Endothelial cell of umbilical vein (primary cell): Measurements from ENCODE around the gene PRRC2C. TPM values are rescaled to one million over a fixed set of nuclear protein-coding genes. Genes with fewer than 3 reads are reported as not detected.

Experiments used
- BruUV-seq: library from RNA; stranded (reverse); fragments of 400-500 nt; replicated peaks from 2 replicates; lab custom pipeline; 2021; lab: Mats Ljungman, UMichigan
- CTCF ChIA-PET: fragments of 300-600, 350-600 bp; sonication (Branson Sonifier 250); formaldehyde crosslinking; loops from one replicate; lab custom pipeline; 2021; ENCODE audit warnings: antibody characterized with exemption, inconsistent platforms; lab: Charles Lee
- POLR2A ChIA-PET: fragments of 300-600, 350-600 bp; sonication (Branson Sonifier 250); formaldehyde crosslinking; loops from one replicate; lab custom pipeline; 2021; ENCODE audit warnings: antibody characterized with exemption, inconsistent platforms; lab: Charles Lee
- DNase-seq: peaks from one replicate; pipeline ENCODE4 v3.0.0-alpha.2; 2011; ENCODE audit warnings: low read depth, low spot score
- FAIRE-seq: peaks from 2 replicates; lab custom pipeline; 2011; peaks lifted over from hg19 to GRCh38; lab: Jason Lieb, UNC
- H2AFZ ChIP-seq: 2 replicates; pipeline ENCODE4 v1.6.0; 2012; ENCODE audit warnings: low read depth, low read length, control low read depth, inconsistent platforms
- H3K27ac ChIP-seq: 2 replicates; pipeline ENCODE4 v1.5.1; 2011; ENCODE audit warnings: low read depth, mild to moderate bottlenecking, control low read depth, low read length, moderate library complexity; ENCODE audit not compliant: insufficient read depth
- H3K27me3 ChIP-seq, 2 experiments: 2 replicates each; pipeline versions ENCODE4 v1.6.0 to v1.6.1; 2011; ENCODE audit warnings: low read length in 2 of 2, mixed read lengths in 1 of 2; ENCODE audit not compliant: control insufficient read depth in 2 of 2, insufficient read depth in 2 of 2
- H3K36me3 ChIP-seq, 2 experiments: 2 replicates in 1 of 2; 3 replicates in 1 of 2; pipeline ENCODE4 v1.5.1; 2011; ENCODE audit warnings: low read length in 2 of 2, mild to moderate bottlenecking in 1 of 2, moderate library complexity in 1 of 2; ENCODE audit not compliant: control insufficient read depth in 2 of 2, insufficient read depth in 2 of 2; ENCODE audit errors: extremely low read depth in 1 of 2
- H3K4me1 ChIP-seq: 3 replicates; pipeline ENCODE4 v1.5.1; 2011; ENCODE audit warnings: mild to moderate bottlenecking, low read length; ENCODE audit not compliant: control insufficient read depth, insufficient read depth; ENCODE audit errors: extremely low read depth
- H3K4me2 ChIP-seq: 2 replicates; pipeline ENCODE4 v1.6.1; 2011; ENCODE audit warnings: low read length, control low read depth, mixed read lengths; ENCODE audit not compliant: insufficient read depth
- H3K4me3 ChIP-seq, 3 experiments: fragments of 200-600 bp in 1 of 3; sonication (generic), shearing (Covaris generic) in 1 of 3; replicated peaks in 1 of 3; 2 replicates each; pipeline ENCODE4 v1.5.1; 2011 to 2016; ENCODE audit warnings: control low read depth in 3 of 3, low read length in 3 of 3, mild to moderate bottlenecking in 2 of 3, inconsistent platforms in 1 of 3, low read depth in 1 of 3, moderate library complexity in 1 of 3; ENCODE audit not compliant: insufficient read depth in 1 of 3
- H3K79me2 ChIP-seq: 2 replicates; pipeline ENCODE4 v1.6.0; 2012; ENCODE audit warnings: low read length, inconsistent platforms; ENCODE audit not compliant: control insufficient read depth, insufficient read depth
- H3K9ac ChIP-seq: replicated peaks from 2 replicates; pipeline ENCODE3; 2011; ENCODE audit warnings: low read length, control low read depth; ENCODE audit not compliant: insufficient read depth; ENCODE audit errors: extremely low read depth
- H3K9me1 ChIP-seq: replicated peaks from 3 replicates; pipeline ENCODE4 v1.6.0; 2011; ENCODE audit warnings: mild to moderate bottlenecking, low read length; ENCODE audit not compliant: control insufficient read depth, insufficient read depth; ENCODE audit errors: extremely low read depth
- H3K9me3 ChIP-seq: replicated peaks from 2 replicates; pipeline ENCODE4 v1.5.1; 2012; ENCODE audit warnings: low read length, inconsistent platforms; ENCODE audit not compliant: control insufficient read depth, insufficient read depth
- H4K20me1 ChIP-seq: replicated peaks from 2 replicates; pipeline ENCODE3; 2011; ENCODE audit warnings: mild to moderate bottlenecking, low read length; ENCODE audit not compliant: control insufficient read depth, insufficient read depth; ENCODE audit errors: extremely low read depth
- EZH2 ChIP-seq: IDR thresholded peaks from 2 replicates; pipeline ENCODE4 v1.6.1; 2012; ENCODE audit warnings: borderline replicate concordance, low read depth, mild to moderate bottlenecking, moderate library complexity, low read length, inconsistent platforms; ENCODE audit not compliant: severe bottlenecking
- FOS ChIP-seq: IDR thresholded peaks from 2 replicates; pipeline ENCODE4 v1.6.1; 2011; ENCODE audit warnings: mild to moderate bottlenecking, low read length, moderate library complexity, borderline replicate concordance; ENCODE audit not compliant: insufficient read depth
- JUN ChIP-seq: IDR thresholded peaks from 2 replicates; pipeline ENCODE4 v1.6.1; 2011; ENCODE audit warnings: borderline replicate concordance, low read depth; ENCODE audit not compliant: insufficient read length, insufficient read depth
- MYC ChIP-seq: IDR thresholded peaks from one replicate; pipeline ENCODE4 v1.6.1; 2011; ENCODE audit warnings: mild to moderate bottlenecking, low read depth, low read length
- POLR2A ChIP-seq: IDR thresholded peaks from 2 replicates; pipeline ENCODE4 v1.6.1; 2012; ENCODE audit warnings: low read depth, mild to moderate bottlenecking, control low read depth, low read length
- POLR2AphosphoS5 ChIP-seq: IDR thresholded peaks from 2 replicates; pipeline ENCODE4 v1.6.1; 2012; ENCODE audit warnings: low read depth, mild to moderate bottlenecking, control low read depth, low read length, moderate library complexity; ENCODE audit not compliant: insufficient read depth
- dilution Hi-C: fragments of 300-500 bp; cut with MboI; formaldehyde crosslinking; loops from one replicate; pipeline ENCODE4 v1.15.0; 2019; ENCODE audit warnings: low sequenced_read_pairs; ENCODE audit not compliant: extremely low pct_ligation_motif_present
- intact Hi-C: fragments of 100-400 bp; cut with micrococcal nuclease; formaldehyde crosslinking; loops from one replicate; pipeline ENCODE4 v1.10.0; 2022
- polyA plus RNA-seq, 4 experiments: library from polyadenylated mRNA; depleted of rRNA in 3 of 4; stranded (reverse) in 3 of 4; unstranded in 1 of 4; fragments of >200 nt; gene quantifications; 2 replicates each; pipeline versions ENCODE4 v1.2.1 to v1.2.3, GENCODE V29; 2011 to 2012; ENCODE audit warnings: missing spikeins in 1 of 4
- total RNA-seq: library from RNA; stranded (reverse); gene quantifications from 2 replicates; pipeline ENCODE4 v1.2.3, GENCODE V29; 2021
- TF ChIP-seq, protein P1 (sequence below): IDR thresholded peaks from 2 replicates; pipeline ENCODE4 v1.6.1; 2011; ENCODE audit not compliant: insufficient read depth, insufficient read length
- TF ChIP-seq, protein P2 (sequence below), 2 donors: IDR thresholded peaks; 1 replicate in 1 of 2; 2 replicates in 1 of 2; pipeline ENCODE4 v1.5.1; 2011; ENCODE audit warnings: low read length in 2 of 2, mild to moderate bottlenecking in 2 of 2, moderate library complexity in 2 of 2, control low read depth in 1 of 2, inconsistent platforms in 1 of 2, low read depth in 1 of 2; ENCODE audit not compliant: insufficient read depth in 1 of 2; ENCODE audit errors: extremely low read depth in 1 of 2

The PRRC2C gene
- total and polyA plus RNA-seq, 2 donors (not counting 3 experiments of a cell fraction or from before 2014, with no cell fraction given) = 65.7 to 199 TPM

DNA sequence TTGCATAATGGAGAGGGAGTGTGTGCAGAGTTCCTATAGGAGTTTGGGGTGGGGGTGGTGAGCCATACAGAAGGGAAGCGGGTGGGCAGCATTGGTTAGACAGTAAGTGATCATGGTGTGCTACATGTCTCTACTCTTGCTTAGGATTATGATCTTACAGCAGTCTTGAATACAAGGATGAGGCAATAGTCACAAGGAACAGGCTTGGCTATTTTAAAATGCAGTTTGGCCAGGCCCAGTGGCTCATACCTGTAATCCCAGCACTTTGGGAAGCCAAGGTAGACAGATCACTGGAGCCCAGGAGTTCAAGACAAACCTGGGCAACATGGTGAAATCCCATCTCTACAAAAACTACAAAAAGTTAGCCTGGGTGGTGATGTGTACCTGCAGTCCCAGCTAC, 154.9 kb downstream of the PRRC2C start:
- dilution Hi-C loops (loop anchor here (25.0 kb wide), 1 partner anchor 347 kb away; no protein-coding TSS in a partner anchor), intact Hi-C loops (no loop called here)
- DNase-seq (no peak), FAIRE-seq (no peak)
- POLR2A ChIA-PET = no interaction called here
- CTCF ChIA-PET = interaction anchor here (1.0 kb wide), 1 partner anchor 15 kb away, joined by 4 read pairs; no protein-coding TSS in a partner anchor
- Histone ChIP-seq H3K4me2 (no peak overlapping the region), H3K27ac (no peak overlapping the region), H3K9ac (no peak overlapping the region), H3K36me3 (no peaks in the 10 kb centered on the region), H3K4me3 (no peak overlapping the region), H3K79me2 (no peaks in the 10 kb centered on the region), H3K9me3 (no peaks in the 10 kb centered on the region), H3K4me1 (no peaks in the 10 kb centered on the region), H3K27me3 (peaks cover 0 to 2% of the 10 kb centered on the region in 2 experiments), H2AFZ (no peak overlapping the region), H3K9me1 (no peaks in the 10 kb centered on the region), H4K20me1 (no peaks in the 10 kb centered on the region)
- no TSS peak for BruUV-seq
- TF ChIP-seq POLR2AphosphoS5 = no peak
- TF ChIP-seq POLR2A = no peak
- no peak for TF ChIP-seq EZH2
- TF ChIP-seq MYC = no peak
- no peak for TF ChIP-seq JUN

DNA sequence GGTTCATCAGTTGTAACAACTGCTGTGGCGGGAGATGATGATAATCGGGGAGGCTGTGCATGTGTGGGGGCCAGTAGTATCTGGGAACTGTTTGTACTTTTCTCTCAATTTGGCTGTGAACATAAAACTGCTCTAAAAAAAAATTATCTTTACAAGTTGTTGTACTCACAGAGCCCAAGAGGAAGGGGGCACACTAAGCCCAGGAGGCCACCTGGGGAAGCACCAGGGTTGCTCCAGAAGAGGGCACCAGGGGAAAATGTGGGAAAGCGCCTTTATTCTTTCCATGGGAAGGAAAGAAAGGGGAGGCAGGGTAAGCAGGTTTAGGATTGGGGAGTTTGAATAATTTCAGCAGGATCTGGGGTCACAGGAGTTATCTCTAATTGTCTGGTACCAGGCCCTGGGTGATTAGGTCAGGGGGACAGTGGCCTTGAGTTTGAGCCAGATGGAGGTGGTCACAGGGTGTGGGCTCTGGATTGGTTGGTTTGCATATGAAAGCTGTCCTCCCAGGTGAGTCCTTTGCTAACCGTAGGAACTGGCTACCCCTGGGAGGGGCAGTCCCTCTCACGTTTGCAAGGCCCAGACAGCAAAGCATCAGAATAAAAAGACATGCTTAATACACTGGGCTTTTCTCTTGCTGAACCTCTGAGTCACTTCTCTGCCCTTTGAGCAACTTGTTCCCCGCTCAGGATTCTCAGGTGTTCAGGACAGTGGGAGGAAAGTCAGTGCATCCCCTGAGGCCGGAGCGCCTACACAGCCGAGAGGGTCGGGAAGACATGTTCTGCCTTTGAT, 155.9 kb downstream of the PRRC2C start:
- no peak for FAIRE-seq
- Histone ChIP-seq H4K20me1 (no peaks in the 10 kb centered on the region), H3K4me1 (no peaks in the 10 kb centered on the region), H2AFZ (no peak overlapping the region), H3K27me3 (peaks cover 0 to 2% of the 10 kb centered on the region in 2 experiments), H3K9ac (no peak overlapping the region), H3K4me2 (no peak overlapping the region), H3K36me3 (no peaks in the 10 kb centered on the region), H3K4me3 (no peak overlapping the region), H3K79me2 (no peaks in the 10 kb centered on the region), H3K27ac (no peak overlapping the region), H3K9me3 (no peaks in the 10 kb centered on the region), H3K9me1 (no peaks in the 10 kb centered on the region)
- no peak for DNase-seq
- BruUV-seq = no TSS peak
- intact Hi-C loops (no loop called here), dilution Hi-C loops (loop anchor here (25.0 kb wide), 1 partner anchor 346 kb away; no protein-coding TSS in a partner anchor)
- ChIA-PET POLR2A (no interaction called here), CTCF (interaction anchor here (0.8 to 6.9 kb wide), 4 partner anchors 14 to 343 kb away, joined by 3 to 200 read pairs (median 97); no protein-coding TSS in a partner anchor)
- TF ChIP-seq, protein P1, sequence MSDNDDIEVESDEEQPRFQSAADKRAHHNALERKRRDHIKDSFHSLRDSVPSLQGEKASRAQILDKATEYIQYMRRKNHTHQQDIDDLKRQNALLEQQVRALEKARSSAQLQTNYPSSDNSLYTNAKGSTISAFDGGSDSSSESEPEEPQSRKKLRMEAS = no peak
- TF ChIP-seq FOS = no peak
- TF ChIP-seq JUN = no peak
- TF ChIP-seq, protein P2, sequence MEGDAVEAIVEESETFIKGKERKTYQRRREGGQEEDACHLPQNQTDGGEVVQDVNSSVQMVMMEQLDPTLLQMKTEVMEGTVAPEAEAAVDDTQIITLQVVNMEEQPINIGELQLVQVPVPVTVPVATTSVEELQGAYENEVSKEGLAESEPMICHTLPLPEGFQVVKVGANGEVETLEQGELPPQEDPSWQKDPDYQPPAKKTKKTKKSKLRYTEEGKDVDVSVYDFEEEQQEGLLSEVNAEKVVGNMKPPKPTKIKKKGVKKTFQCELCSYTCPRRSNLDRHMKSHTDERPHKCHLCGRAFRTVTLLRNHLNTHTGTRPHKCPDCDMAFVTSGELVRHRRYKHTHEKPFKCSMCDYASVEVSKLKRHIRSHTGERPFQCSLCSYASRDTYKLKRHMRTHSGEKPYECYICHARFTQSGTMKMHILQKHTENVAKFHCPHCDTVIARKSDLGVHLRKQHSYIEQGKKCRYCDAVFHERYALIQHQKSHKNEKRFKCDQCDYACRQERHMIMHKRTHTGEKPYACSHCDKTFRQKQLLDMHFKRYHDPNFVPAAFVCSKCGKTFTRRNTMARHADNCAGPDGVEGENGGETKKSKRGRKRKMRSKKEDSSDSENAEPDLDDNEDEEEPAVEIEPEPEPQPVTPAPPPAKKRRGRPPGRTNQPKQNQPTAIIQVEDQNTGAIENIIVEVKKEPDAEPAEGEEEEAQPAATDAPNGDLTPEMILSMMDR (IDR thresholded peaks at IDR 0.05; ENCODE audit: extremely low read depth in 1 of 2, insufficient read depth in 1 of 2, low read depth in 1 of 2, low read length in 2 of 2) = no peak
- TF ChIP-seq MYC = no peak
- TF ChIP-seq POLR2AphosphoS5 = no peak
